DMS53 (cell line): ENCODE results near the gene ZBTB20.
A peak's percentile ranks its signal among the peaks of the same experiment; 100 is the strongest.

Source experiments
- DNase-seq: peaks from one replicate; lab custom pipeline; 2025; lab: John Stamatoyannopoulos, UW

The ZBTB20 gene

DNA sequence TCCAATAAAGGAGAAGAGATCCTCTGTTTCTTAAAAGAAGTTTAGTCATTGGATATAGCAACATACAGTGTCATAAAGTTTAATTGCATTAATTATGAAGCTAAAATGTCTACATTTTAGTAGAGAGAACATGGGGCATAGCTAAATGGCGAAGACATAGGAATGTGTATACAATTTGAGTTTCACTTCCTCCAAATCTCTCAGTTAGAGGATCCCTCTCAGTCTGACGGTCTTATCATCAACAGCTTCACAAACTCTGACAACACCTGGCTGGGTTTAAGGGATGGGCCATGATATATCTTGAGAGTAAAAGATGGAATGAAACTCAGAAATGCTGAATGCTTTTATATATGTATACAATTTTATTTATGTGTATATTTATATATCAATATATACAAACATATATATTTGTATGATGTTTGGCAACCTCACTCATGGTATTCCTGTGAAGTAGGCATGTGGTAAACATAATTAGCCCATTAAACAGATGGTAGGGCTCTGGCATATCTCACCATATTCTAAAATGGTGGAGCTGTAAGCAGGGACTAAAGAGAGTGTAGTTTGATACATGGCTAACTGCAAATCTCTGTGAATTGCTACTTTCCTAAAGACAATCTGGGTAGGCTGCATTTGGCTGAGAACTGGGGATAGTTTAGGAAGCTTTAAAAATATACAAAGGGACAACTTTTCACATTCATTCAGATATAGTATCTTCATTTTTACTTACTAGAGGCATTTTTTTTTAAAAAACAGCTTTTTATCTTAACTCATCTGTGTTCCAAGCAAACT, 741.7 kb downstream of the ZBTB20 start:
- no peak for DNase-seq

GRCh38 chr3:114404590-114404989, 742.5 kb downstream of the ZBTB20 start:
- no peak for DNase-seq

GRCh38 chr3:114402838-114403237, 744.2 kb downstream of the ZBTB20 start:
- DNase-seq, result no peak

DNA sequence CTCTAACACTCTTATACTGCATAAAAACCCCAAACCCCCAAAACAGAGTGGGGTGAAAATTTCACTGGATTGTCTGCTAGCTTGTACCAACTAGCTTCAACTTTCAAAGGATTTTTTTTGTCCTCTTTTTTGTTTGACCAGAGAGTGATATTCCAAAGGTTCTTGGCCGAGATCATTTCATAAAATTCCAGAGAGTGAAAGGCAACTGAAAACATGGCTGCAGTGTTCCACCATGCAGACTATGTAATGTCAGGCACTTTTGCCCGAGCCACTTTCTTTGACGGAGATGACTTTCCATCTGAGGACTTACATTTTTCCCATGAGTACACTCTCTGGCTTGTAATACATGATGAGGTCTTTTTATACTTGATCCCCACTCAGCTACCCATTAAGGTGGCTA, 745.7 kb downstream of the ZBTB20 start:
- no peak for DNase-seq

DNA sequence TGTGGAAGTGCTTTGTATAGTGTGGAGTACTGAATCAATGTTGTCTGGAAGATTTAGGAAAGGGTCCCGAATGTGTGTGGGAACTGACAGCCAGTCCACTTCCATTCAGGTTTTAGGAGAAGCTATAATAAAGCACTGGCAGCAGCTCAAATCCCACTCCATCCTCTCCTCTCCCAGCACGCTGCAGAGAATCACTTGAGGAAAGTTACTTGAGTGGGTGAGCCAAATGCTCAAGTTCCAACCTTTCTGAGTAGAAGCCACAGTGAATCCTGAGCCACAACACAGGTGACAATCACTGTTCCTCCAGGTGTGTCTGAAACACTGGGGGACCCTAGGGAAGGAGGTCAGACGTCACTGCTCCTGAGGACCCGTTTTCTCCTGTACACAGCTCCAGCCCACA, 746.7 kb downstream of the ZBTB20 start:
- no peak for DNase-seq

- DNase-seq, result no peak
Measured at GRCh38 chr3:114394551-114394950, 752.5 kb downstream of the ZBTB20 start.

DNA sequence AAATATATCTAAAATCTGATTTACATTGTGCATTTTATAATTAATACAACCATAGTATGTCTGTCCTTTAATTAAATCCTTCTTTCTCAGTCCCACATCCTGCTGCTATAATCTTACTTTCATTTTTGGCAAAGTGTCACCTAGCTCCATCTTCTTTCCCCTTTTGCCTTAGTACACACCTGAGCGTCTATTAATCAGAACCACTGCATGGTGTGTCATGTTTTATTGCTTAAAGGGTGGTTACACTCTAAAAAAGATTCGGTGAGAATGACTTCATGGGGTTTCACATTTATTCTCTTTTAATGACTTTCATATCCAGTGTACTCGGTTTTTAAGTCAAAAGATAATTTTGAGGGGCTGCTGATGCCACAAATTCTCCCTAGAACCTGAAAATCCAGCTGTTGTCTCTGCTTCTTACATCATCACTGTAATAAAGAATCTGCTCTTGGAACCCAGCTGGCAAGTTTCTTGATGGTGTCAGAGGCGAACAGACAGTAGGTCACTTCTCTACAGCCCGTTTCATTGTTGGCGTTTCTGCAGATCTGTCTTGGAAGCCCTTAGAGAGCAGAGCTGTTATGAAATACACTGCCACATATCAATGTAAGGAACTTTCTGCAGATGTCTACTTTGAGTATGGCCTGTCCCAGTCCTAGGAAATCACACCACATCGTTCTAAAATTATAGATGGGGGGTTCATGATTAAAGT, 753.6 kb downstream of the ZBTB20 start:
- DNase-seq, result no peak

DNA sequence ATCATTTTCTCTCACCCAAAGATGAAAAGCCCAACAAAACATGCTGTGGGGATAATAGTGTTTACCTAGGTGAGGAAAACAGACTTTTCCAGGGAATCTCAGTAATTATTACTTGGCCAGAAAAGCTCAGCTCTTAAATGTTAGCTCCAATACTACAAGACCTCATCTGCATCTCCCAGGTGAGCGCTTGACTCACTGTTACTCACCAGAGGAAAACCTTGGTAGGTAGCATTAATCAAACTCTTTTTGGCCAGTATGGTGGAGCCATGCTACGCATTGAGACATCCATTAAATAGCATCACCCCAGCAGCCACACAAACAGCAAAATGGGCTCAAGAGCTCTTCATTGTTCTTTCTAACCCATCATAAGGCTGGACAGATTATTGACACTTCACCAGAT, 754.3 kb downstream of the ZBTB20 start:
- no peak for DNase-seq

DNA sequence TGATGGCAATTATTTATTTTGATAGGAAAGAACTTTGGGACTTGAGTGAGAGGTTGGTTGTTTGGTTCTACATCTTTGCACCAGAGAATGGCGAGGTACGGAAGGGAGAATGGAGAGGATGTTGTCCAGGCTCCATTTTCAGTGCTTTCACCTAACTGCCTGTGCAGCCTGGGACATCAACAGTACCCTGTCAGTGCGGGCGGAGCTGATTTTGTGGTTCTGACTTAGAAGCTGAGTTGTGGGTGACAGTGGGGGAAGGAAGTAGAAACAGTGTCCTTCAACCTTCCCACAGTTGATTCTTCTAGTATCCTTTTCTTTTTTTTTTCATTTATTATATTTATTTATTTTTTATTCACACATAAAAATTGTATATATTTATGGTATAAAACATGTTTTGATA, 757.9 kb downstream of the ZBTB20 start:
- no peak for DNase-seq

GRCh38 chr3:114384558-114384903, 762.6 kb downstream of the ZBTB20 start:
- no peak for DNase-seq

DNA sequence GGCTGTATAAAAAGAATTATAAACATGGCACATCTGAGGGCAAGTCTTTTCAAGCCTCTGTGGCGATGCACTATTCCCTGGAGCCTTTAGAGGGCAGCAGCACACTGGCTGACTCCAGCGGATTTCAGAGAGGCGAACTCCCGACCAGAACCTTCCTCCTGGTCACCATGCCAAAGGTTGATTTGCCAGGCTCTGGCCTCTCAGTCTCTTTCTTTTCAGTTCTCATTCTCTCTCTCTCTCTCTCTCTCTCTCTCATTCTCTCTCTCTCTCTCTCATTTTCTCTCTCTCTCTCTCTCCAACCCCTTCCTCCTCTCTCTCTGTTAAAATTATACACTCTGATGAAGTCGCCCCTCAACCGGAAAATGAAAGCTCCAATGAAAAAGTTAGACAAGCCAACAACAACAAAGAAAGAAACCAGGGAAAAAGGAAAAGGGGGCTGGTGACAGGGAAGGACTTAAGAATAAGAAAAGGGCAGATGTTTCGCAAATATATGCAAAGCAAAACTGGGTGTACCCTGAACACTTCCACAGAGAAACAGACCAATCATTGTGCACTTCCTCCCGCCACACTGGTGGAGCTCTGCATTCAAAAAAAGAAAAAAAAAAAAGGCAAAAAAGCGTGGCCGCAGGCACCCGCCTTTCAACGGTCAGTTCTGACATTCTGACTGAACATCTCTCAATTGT, 763.1 kb downstream of the ZBTB20 start:
- DNase-seq, result peak; percentile 75

DNA sequence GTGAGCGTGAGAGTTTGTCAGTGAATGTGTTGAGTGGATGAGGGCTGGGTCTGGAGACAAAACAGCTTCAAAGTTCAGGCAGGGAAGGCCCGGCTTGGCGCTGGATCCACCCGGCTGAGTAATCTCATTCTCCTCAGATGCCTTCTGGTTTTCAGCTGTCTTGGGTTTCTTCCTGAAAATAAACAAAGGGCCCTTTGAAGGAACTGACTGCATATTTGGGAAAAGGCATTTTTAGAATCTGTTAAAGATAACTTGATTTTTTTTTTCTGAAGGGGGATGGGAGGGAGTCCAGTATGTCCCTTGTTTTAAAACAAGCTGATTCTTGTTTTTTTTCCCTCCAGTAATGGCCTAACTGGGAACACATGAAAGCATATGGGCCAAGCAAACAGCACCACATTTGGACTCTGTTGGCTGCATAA, 766.8 kb downstream of the ZBTB20 start:
- DNase-seq, result no peak

DNA sequence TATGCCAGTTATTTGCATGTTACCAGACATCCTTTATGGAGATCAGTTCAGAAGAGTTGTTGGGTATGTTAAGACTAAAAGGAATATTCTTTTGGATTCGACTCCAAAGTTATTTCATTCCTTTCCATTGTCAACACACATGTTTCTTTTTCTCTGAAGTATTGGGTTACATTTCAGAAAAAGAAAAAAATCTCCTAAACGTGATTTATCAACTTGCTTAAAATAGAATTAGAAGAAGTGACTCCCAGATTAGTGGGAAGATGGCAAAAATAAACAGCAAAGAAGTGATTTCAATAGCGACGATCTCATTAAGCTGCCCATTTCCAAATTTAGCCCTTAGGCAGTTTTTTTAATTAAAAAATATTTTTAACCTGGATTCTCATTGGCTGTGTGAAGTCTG, 767.8 kb downstream of the ZBTB20 start:
- DNase-seq, result no peak

- no peak for DNase-seq
Measured at GRCh38 chr3:114378760-114379159, 768.3 kb downstream of the ZBTB20 start.

GRCh38 chr3:114377426-114377825, 769.7 kb downstream of the ZBTB20 start:
- no peak for DNase-seq

DNA sequence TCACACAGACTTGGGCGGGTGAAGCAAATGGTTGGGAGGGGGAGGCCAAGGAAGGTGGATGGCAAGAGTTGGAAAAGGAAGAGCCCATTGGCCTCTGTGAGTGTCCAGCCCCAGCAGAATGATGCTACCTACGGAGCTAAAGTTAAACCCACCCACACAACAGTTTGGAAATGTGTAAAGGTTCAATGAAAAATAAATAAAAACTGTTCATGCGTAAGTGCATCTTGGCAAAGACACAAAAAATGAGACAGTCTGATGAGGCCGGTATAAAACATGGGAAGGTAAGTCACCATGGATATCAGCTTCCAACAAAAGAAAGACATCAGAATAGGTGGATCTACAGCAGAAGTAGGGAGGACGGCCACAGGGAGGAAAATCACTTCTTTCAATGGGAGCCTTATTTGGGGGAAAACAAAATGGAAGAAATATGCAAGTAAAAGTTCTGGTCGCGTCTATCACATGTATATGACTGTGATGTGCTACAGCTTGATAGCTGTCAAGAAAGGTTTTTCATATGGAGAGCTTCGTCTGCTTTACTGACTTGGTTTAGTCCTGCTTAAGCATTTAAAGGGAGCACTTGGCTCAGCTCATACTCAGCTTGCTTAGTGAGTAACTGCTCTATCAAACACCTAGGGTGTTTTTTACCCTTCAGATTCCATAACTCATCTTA, 770.4 kb downstream of the ZBTB20 start:
- no peak for DNase-seq

DNA sequence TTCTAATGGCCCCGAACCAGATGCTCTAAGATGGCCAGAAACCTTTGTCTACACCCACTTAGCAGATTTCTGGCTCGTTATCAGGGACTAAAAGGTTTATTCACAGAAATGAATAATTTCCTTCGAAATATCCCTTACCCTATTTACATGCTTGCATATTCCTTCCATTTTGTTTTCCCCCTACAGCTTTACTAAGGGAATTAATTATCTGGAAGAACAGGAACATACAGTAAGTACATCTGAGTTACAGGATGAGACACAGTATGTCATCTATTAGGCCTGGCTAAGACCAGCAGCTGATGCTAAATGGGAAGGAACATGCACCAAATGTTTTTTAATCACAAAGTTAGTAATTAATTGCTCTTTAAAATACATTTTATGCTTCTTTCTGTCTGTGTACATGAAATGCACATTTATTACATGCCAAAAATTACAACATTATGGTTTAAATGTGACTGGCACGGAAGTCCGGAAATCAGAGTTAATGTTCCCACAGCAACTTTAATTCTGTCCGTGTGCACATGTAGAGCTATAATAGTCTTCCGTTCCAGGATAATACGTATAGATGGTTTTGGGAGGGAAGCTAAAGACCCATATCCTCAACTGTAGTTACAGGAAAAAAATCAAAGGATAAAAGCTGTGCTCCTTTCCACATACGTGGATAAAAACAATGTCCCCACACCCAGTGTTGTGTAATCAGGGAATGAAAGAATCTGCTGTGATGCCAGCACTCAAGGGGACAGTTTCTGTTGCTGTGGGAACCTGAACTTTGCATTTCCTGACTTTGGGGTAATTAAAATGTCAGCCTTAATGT, 771.3 kb downstream of the ZBTB20 start:
- DNase-seq, result no peak

DNA sequence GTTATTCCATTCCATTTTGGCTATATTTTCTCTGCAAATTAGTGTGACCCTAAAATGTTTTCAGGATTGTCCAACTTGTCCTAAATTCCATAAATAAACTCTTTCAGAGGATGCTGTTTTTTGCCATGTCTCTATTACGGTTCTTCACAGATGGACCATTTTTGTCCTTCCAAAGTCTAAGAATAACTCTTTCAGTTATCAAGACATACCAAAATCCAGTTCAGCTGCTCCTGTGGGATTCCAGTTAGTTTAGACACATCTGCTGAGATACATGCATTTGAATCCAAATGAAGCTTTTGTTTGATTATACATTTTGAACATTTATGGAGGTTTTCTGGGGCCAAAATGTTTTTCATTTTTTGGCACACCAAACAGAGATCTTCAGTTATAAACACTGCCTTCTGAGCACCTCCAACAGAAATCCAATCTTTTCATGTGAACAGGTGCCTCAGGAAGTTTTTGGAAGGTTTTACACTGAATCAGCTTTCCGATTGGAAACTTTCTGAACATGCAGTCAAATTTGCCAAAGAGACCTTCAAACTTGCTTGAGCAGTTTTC, 772.6 kb downstream of the ZBTB20 start:
- DNase-seq, result no peak

- DNase-seq, result peak; percentile 5
Measured at GRCh38 chr3:114370537-114371174, 776.4 kb downstream of the ZBTB20 start.

GRCh38 chr3:114365909-114366308, 781.2 kb downstream of the ZBTB20 start:
- DNase-seq, result peak; percentile 65
